RWPE2 (cell line): ENCODE measurements around the gene ZSCAN5A.
"Not testable (repeated sequence)": the region's sequence is repeated elsewhere in the genome, so short reads cannot be mapped to it uniquely, and the experiment has no call there.

Experiments
- ATAC-seq: fragments of 200-7000 bp; cut with Tn5 transposase; 3 replicates; pipeline ENCODE4 v1.9.1; 2021; ENCODE audit warnings: low read depth
- DNase-seq: peaks from one replicate; pipeline ENCODE4 v3.0.0-alpha.2; 2020; ENCODE audit warnings: low spot score
- H3K27ac ChIP-seq: fragments of 450-650 bp; 2 replicates; pipeline ENCODE4 v1.5.1; 2017; ENCODE audit warnings: mild to moderate bottlenecking; ENCODE audit not compliant: poor library complexity, severe bottlenecking
- H3K27me3 ChIP-seq: fragments of 250-450 bp; sonication (Bioruptor Pico); 2 replicates; pipeline ENCODE4 v1.5.1; 2021; ENCODE audit warnings: mild to moderate bottlenecking, moderate library complexity; ENCODE audit not compliant: insufficient read depth, poor library complexity, severe bottlenecking
- H3K36me3 ChIP-seq: fragments of 250-450 bp; sonication (Bioruptor Pico); 2 replicates; pipeline ENCODE4 v1.5.1; 2020; ENCODE audit warnings: low read depth, mild to moderate bottlenecking, moderate library complexity
- H3K4me1 ChIP-seq: fragments of 250-450 bp; sonication (Bioruptor Pico); 2 replicates; pipeline ENCODE4 v1.5.1; 2021; ENCODE audit warnings: mild to moderate bottlenecking, moderate library complexity; ENCODE audit not compliant: insufficient read depth, poor library complexity, severe bottlenecking
- H3K4me3 ChIP-seq: fragments of 250-450 bp; sonication (Bioruptor Pico); 2 replicates; pipeline ENCODE4 v1.5.1; 2021; ENCODE audit warnings: mild to moderate bottlenecking, moderate library complexity; ENCODE audit not compliant: severe bottlenecking
- H3K9me3 ChIP-seq: fragments of 250-450 bp; sonication (Bioruptor Pico); 2 replicates; pipeline ENCODE4 v1.5.1; 2021; ENCODE audit warnings: mild to moderate bottlenecking, moderate library complexity; ENCODE audit not compliant: severe bottlenecking
- TF ChIP-seq, protein P1 (sequence below): fragments of 450-650 bp; IDR thresholded peaks from one replicate; pipeline ENCODE4 v1.5.1; 2017; ENCODE audit warnings: mild to moderate bottlenecking, moderate library complexity; ENCODE audit not compliant: poor library complexity, severe bottlenecking

Gene ZSCAN5A

DNA sequence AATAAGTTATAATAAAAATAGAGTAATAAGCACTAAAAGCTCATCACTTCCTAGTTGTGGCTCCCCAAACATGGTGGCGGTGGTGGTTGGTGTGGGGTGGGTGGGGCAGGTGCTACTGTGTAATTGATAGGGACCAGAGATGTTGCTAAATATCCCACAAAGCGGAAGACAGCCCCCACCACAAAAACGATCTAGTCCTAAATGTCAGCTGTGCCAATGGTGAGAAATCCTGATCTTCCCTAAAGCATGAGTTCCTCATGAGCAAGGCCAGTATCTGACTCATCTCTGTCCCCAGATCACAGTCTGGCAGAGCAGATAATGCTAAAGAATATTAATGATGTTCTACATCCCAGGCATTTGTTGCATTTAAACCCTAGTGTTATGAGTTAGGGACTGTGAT, 44.0 kb downstream of the ZSCAN5A start:
- no peak overlapping the region for H3K27ac ChIP-seq
- TF ChIP-seq, protein P1, sequence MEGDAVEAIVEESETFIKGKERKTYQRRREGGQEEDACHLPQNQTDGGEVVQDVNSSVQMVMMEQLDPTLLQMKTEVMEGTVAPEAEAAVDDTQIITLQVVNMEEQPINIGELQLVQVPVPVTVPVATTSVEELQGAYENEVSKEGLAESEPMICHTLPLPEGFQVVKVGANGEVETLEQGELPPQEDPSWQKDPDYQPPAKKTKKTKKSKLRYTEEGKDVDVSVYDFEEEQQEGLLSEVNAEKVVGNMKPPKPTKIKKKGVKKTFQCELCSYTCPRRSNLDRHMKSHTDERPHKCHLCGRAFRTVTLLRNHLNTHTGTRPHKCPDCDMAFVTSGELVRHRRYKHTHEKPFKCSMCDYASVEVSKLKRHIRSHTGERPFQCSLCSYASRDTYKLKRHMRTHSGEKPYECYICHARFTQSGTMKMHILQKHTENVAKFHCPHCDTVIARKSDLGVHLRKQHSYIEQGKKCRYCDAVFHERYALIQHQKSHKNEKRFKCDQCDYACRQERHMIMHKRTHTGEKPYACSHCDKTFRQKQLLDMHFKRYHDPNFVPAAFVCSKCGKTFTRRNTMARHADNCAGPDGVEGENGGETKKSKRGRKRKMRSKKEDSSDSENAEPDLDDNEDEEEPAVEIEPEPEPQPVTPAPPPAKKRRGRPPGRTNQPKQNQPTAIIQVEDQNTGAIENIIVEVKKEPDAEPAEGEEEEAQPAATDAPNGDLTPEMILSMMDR, result no peak
- H3K4me1 ChIP-seq, result peaks cover 3% of the 10 kb centered on the region
- no peak for ATAC-seq
- no peak for DNase-seq
- no peaks in the 10 kb centered on the region for H3K27me3 ChIP-seq
- no peaks in the 10 kb centered on the region for H3K36me3 ChIP-seq
- H3K4me3 ChIP-seq, result no peak overlapping the region
- no peaks in the 10 kb centered on the region for H3K9me3 ChIP-seq

GRCh38 chr19:56269348-56269747, 45.3 kb downstream of the ZSCAN5A start:
- TF ChIP-seq, protein P1, result no peak
- Histone ChIP-seq H3K27me3 (no peaks in the 10 kb centered on the region), H3K4me1 (peaks cover 3% of the 10 kb centered on the region), H3K36me3 (no peaks in the 10 kb centered on the region), H3K27ac (no peak overlapping the region), H3K9me3 (no peaks in the 10 kb centered on the region), H3K4me3 (no peak overlapping the region)
- ATAC-seq (no peak), DNase-seq (no peak)

GRCh38 chr19:56266051-56266450, 48.6 kb downstream of the ZSCAN5A start:
- DNase-seq, result no peak
- TF ChIP-seq, protein P1, result no peak
- no peak overlapping the region for H3K27ac ChIP-seq
- H3K36me3 ChIP-seq, result no peaks in the 10 kb centered on the region; the same call in 1 of the 2 replicates
- no peaks in the 10 kb centered on the region for H3K4me1 ChIP-seq
- H3K4me3 ChIP-seq, result no peak overlapping the region
- no peak for ATAC-seq
- H3K27me3 ChIP-seq, result no peaks in the 10 kb centered on the region
- H3K9me3 ChIP-seq, result no peaks in the 10 kb centered on the region

DNA sequence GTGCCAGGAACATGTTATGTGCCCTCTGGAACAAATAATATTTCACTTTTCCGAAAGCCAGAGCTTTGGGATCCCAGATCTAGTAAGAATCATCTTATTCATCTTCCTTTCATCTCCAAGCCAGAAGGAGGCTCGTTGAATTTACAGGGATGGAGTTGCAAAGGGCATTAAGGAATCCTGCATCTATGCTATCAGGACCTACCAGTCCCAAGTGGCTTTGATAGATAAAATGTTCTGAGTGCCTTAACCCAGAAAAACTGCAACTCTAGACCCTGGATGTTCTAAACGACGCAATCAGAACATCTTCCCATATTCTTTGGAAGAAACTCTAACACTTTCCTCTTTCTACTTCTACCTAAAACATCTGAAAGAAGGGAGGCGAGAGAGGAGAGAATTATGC, 51.3 kb downstream of the ZSCAN5A start:
- Histone ChIP-seq H3K4me1 (no peaks in the 10 kb centered on the region), H3K9me3 (no peaks in the 10 kb centered on the region), H3K4me3 (no peak overlapping the region), H3K27me3 (no peaks in the 10 kb centered on the region), H3K27ac (no peak overlapping the region), H3K36me3 (no peaks in the 10 kb centered on the region; the same call in 1 of the 2 replicates)
- TF ChIP-seq, protein P1, result no peak
- DNase-seq (no peak), ATAC-seq (no peak)

DNA sequence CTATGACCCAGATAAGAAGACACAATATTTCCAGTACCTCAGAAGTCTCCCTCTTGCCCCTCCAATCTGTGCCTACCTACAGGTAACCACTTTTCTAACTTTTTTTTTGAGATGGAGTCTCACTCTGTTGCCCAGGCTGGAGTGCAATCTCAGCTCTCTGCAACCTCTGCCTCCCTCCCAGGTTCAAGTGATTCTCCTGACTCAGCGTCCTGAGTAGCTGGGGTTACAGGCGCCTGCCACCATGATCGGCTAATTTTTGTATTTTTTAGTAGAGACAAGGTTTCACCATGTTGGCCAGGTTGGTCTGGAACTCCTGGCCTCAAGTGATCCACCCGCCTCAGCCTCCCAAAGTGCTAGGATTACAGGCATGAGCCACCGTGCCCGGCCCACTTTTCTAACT, 52.7 kb downstream of the ZSCAN5A start:
- not testable (repeated sequence) for DNase-seq, H3K27ac ChIP-seq, H3K36me3 ChIP-seq, H3K9me3 ChIP-seq, H3K4me3 ChIP-seq, H3K4me1 ChIP-seq, H3K27me3 ChIP-seq, ATAC-seq

DNA sequence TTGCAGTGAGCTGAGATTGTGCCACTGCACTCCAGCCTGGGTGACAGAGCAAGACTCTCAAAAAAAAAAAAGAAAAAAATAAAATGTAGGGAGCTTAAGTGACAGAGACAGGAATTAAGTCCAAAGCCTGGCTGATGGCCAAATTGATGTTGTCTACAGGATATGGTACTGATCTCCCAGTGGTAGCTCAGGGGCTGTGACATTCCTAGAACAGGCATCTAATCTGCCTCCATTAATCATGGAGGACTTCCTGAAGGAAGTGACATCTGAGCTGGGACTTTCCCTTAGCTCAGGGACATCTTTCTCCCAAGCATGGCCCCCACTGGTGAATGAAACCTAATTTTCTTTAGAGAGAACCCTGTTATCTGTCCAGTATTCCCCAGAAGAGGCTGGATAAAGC, 53.5 kb downstream of the ZSCAN5A start:
- H3K27me3 ChIP-seq, result no peaks in the 10 kb centered on the region
- no peak overlapping the region for H3K4me3 ChIP-seq
- no peaks in the 10 kb centered on the region for H3K4me1 ChIP-seq
- H3K36me3 ChIP-seq, result no peaks in the 10 kb centered on the region; the same call in 1 of the 2 replicates
- no peaks in the 10 kb centered on the region for H3K9me3 ChIP-seq
- H3K27ac ChIP-seq, result no peak overlapping the region
- TF ChIP-seq, protein P1, result no peak
- DNase-seq, result no peak
- no peak for ATAC-seq
